GM18861 (cell line): ENCODE data around the gene METTL17.

ENCODE experiments used
- ATAC-seq: cut with Tn5 transposase; IDR thresholded peaks from one replicate; pipeline ENCODE4 v1.9.1; 2021; ENCODE audit not compliant: unreplicated experiment

METTL17 gene

DNA sequence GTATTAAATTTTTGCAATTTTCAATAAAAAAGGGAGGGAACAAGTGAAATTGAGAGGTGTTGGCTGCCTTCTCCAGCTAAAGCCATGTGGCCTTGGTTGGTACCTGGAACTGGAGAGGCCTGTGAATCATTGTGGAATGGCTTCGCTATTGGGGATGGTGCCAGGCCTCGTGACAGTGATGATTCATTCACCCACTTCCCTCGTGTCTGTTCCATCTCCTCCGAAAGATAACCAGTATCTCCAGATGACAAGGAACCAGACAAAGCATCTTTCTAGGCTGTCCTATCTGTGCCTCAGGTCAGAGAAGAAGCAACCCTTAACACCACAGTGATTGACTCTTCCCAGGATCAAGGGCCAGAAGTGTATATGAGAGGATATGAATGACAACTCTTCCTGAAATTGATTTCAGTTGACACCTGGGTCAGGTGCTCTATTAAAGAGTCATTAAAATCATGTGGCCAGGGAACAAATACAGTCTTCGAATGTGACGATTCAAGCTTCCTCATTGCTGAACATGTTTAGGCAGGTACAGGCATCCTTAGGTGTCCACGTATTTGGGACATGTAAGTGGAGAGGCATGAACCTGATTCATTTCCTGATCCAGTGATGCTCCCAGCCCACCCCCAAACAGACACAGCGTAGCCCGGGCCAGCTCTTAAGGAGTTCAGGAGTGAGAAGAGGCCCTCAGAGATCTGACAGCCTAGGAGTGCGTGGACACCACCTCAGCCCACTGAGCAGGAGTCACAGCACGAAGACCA lies 52.1 kb downstream of the METTL17 start, which contains the start of gene RNASE7:
Gene RNASE7 (plus strand): TSS at position 687 of the 758 bp plus-strand sequence. CDS start 631 bp downstream, outside the sequence.
- ATAC-seq, result no peak

GRCh38 chr14:21042918-21043317 lies 53.1 kb downstream of the METTL17 start:
- no peak for ATAC-seq

DNA sequence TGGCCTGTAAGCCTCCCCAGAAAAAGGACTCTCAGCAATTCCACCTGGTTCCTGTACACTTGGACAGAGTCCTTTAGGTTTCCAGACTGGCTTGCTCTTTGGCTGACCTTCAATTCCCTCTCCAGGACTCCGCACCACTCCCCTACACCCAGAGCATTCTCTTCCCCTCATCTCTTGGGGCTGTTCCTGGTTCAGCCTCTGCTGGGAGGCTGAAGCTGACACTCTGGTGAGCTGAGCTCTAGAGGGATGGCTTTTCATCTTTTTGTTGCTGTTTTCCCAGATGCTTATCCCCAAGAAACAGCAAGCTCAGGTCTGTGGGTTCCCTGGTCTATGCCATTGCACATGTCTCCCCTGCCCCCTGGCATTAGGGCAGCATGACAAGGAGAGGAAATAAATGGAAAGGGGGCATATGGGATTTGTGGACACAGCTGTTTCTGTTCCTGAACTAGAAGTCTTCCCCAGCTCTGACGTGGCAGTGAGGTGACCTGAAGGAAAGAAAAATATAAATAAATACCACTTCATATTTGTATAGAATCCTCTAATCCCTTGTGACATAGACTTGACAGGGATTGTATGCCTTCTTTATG lies 53.7 kb downstream of the METTL17 start:
- no peak for ATAC-seq

DNA sequence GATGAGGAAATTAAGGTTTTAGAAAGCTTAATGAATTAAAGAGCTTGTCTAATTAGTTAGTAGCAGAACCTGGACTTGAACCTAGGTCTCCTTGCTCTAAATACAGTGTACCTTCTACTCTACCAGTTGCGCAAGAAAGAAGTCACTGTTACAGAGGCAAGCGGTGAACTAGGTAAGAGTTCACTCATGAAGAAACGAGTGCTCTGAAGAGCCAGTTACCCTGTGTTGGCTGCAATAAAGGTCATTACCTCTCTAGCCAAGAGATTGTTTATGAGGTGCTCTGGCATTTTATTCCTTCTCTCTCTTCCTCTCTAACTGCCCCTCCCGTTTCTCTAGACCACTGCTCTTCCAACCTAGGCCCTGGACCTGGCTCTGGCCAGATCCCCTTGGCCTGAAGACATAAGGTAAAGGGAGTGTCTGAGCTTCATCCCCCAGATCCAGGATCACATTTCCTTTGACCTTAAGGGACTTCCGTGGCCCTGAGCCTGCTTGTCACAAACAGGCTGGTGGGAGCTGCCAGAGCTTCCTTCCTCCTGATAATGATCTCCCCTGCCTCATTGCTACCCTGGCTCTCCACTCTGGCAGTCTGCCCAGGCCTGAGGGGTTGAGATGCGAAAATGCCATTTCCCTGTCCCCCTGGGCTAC lies 54.3 kb downstream of the METTL17 start:
- no peak for ATAC-seq
